Measurements from ENCODE around the gene RYR1. TPM values are rescaled to one million over a fixed set of nuclear protein-coding genes. Genes with fewer than 3 reads are reported as not detected.
"Not testable (repeated sequence)": the region's sequence is repeated elsewhere in the genome, so short reads cannot be mapped to it uniquely, and the experiment has no call there.

Gene RYR1
- total RNA-seq, 1 donor from 2014 or later = 2.4 TPM

DNA sequence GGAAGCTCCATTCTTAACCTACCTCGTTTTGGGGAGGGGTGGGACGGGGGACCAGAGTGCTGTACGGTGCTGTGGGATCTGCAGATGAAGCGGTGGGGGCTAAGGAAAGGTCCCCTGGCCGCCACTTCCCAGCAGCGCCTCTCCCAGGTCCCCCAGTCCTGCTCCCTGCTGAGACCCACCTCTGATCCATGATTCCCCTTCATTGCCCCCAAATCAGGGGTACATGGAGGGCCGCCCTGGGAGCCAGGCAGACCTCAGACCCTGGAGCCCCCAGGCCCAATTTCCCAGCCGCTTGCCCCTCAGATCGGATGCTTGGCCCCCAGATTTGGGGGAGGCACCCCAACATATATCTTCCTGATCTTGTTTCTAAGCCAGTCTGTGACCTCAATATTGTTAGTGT lies 34.4 kb upstream of the RYR1 start:
- intact Hi-C loops (cut with micrococcal nuclease) = no loop called here

DNA sequence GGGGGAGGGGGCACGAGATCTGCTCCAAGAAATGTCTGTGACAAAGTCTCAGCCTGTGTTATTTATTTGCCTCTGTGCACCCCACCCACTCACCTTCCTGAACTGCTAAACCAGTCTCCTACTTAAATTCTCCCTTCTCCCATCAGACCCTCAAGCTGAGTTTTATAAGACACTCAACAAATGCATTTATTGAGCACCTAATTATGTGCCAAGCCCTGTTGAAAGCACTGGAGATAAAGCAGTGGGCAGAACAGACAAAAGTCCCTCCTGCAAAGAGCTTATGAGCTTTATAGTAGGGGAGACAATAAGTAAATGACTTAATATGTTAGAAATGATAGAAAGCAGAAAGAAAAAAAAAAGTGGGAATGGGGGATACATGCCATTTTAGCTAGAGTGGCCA lies 34.0 kb upstream of the RYR1 start:
- intact Hi-C loops (cut with micrococcal nuclease) = no loop called here

DNA sequence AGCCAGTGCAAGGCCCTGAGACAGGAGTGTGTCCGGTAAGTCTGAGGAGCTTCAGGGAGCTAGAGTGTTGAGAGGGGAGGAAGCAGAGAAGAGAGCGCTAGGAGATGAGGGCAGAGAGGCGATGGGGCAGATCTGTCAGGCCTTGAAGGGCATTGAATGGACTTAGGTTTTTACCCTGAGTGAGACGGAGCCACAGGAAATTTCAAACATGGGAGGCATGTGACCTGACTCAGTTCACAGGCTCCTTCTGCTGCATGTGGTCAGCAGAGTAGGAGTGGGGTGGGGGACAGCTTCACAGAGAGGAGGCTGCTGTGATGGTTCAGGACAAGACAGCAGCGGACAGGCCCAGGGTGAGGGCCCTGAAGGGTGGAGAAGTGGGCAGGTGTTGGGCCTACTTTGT lies 33.1 kb upstream of the RYR1 start:
- intact Hi-C loops (cut with micrococcal nuclease) = loop anchor here (5.0 kb wide), 1 partner anchor 452 kb away; no protein-coding TSS in a partner anchor

DNA sequence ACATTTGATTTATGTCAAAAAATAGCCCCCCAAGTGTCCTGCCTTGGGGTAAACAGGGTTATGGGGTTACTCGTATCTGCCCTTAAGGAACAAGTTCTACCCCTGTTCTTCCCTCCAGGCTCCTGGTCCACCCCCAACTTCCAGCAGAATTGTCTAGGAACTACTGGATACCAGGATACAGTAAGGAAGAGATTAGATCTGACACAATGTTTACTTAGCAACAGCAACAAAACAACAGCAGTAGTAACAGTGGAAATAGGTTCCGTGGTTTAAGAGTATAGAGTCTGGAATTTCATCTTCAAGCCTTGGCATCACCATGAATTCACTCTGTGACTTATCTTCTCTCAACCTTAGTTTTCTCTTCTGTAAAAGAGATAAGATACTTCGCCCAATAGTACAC lies 32.3 kb upstream of the RYR1 start:
- intact Hi-C loops (cut with micrococcal nuclease) = loop anchor here (5.0 kb wide), 1 partner anchor 451 kb away; no protein-coding TSS in a partner anchor

DNA sequence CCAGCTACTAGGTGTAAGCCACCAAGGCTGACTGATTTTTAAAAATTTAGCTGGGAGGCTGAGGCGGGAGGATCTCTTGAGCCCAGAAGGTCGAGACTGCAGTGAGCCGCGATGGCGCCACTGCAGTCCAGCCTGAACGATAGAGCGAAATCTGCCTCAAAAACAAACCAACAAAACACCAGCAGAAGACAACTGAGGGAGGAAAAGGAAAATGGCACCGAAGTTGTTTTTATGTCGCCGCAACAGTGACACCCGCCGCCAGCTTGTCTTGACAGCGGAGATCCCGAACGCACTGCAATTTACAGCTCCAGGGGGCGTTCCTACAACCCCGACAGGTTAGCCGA lies 30.9 kb upstream of the RYR1 start:
- intact Hi-C loops (cut with micrococcal nuclease) = loop anchor here (1.0 to 5.0 kb wide), 6 partner anchors 14 to 550 kb away; partner anchors contain the start of genes EIF3K, GGN, NFKBIB and PSMD8

DNA sequence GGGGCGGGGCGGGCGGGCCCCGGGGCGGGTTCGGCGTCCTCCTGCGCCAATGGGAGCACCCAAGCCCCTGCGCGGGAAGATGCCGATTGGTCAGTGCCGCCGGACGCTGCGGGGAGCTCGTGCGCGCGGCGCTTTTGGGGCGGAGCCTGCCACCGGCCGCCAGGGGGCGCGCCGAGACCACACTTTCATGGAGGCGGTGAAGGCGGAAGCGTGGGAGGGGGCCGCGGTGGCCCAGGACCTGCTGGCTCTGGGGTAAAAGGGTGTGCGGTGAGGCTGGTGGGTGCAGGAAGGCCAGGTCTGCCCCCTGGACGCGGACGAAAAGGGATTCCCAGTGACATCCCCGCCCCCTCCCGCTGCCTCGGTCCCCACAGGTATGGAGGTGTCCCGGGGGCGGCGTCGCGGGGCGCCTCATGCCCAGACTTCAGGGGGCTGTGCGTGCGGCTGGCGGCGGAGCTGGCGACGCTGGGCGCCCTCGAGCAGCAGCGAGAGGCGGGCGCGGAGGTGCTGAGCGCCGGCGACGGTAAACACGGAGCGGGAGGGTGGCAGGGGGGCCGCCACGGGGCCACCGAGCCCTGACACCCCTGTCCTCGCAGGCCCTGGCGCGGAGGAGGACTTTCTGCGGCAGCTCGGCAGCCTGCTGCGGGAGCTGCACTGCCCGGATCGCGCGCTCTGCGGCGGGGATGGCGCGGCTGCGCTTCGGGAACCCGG lies 30.4 kb upstream of the RYR1 start, which contains the start of gene FAM98C:
FAM98C (plus strand) TSS at position 127 of the 708 bp plus-strand sequence; CDS start at position 188, 61 bp downstream.
- intact Hi-C loops (cut with micrococcal nuclease) = loop anchor here (1.0 to 5.0 kb wide), 9 partner anchors 14 to 550 kb away; partner anchors contain the start of genes EIF3K, GGN, MRPS12 and NFKBIB

DNA sequence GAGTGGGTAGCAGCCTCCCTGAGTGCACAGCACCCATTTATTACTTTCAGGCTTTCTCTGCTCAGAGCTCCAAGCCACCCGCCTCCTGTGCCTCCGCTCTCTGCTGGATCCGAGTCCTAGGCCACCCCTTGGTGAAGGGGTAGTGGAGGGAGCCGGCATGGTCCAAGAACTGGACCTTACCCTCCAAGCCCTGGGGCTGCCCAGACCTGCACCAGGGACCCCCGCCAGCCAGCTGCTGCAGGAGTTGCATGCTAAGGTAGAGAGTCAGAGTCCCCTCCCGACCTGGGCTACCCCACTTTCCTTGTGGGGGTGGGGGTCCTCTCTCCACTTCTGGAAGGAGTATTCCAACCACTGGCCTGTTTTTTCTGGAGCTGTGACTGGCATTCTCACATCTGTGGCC lies 28.6 kb upstream of the RYR1 start:
- intact Hi-C loops (cut with micrococcal nuclease) = loop anchor here (5.0 kb wide), 1 partner anchor 447 kb away; no protein-coding TSS in a partner anchor

DNA sequence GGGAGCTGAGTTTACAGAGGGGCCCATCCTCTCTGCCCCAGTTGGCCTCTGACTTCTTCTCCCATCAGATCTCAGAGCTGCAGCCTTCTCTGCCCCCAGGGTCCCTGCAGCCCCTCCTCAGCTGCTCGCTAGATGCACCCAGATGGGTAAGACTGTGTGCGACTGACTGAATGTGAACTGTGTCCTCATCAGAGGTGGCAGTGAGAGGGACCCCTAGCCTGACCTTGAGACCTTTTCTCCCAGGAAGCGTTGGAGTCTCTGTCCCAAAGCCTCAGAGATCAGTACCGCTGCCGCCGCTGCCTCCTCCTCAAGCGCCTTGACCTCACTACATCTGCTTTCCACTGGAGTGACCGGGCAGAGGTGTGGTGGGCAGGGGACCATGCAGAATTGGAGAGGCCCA lies 28.2 kb upstream of the RYR1 start:
- intact Hi-C loops (cut with micrococcal nuclease) = no loop called here

DNA sequence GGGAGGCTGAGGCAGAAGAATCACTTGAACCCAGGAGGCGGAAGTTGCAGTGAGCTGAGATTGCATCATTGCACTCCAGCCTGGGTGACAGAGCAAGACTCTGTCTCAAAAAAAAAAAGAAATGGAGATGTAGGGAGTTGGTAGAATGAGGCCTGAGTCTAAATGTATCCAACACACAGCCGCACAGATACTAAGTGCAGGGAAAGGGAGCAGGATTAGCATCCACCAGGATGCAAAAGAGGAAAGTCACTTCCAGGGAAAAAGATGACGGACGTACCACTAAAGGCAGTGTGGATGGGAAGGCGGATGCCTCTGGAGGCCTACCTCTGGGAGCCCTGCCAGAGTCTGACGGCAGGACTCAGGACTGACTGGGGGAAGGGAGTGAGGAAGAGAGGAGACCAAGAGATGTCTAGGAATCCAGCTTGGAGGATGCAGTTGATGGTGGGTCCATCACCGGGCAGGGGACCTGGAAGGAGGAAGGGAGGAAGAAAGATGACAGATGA lies 23.8 kb upstream of the RYR1 start:
- intact Hi-C loops (cut with micrococcal nuclease) = no loop called here

DNA sequence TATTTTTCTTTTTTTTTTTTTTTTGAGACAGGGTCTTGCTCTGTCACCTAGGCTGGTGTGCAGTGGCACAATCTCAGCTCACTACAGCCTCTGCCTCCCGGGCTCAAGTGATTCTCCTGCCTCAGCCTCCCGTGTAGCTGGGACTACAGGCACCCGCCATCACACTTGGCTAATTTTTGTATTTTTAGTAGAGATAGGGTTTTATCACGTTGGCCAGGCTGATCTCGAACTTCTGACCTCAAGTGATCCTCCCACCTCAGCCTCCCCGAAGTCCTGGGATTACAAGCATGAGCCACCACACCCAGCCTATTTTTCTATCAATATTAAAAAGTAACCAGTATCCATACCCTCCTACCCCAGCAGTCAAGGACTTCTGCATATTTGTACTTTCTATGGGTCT lies 23.1 kb upstream of the RYR1 start:
- intact Hi-C loops (cut with micrococcal nuclease) = not testable (repeated sequence)

DNA sequence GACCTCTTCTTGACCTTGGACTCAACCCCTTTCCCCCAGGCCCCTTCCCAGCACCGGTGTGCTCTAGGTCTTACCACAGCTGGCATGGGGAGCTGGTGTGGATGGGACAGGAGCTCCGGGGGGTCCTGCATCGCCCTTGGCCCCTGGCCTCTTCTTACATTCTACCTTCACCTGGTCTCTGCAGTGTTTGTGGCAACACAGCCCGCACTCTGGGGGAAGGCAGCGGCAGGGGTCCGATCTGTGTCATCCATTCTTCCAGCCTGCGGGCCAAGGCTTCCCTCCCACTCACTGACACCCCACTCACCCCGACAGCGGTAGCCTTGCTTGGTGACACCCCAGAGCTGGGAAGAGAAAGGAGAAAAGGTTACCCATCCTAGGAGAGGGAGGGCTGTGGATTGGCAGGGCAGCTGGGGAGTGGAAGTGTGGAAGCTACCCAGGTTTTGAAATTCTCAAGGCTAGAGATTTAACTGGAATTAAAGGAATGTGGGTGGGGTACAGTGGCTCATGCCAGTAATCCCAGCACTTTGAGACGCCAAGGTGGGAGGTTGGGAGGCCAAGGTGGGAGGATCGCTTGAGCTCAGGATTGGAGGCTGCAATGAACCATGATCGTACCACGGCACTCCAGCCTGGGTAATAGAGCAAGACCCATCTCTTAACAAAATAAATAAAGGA lies 22.3 kb upstream of the RYR1 start:
- intact Hi-C loops (cut with micrococcal nuclease) = no loop called here

DNA sequence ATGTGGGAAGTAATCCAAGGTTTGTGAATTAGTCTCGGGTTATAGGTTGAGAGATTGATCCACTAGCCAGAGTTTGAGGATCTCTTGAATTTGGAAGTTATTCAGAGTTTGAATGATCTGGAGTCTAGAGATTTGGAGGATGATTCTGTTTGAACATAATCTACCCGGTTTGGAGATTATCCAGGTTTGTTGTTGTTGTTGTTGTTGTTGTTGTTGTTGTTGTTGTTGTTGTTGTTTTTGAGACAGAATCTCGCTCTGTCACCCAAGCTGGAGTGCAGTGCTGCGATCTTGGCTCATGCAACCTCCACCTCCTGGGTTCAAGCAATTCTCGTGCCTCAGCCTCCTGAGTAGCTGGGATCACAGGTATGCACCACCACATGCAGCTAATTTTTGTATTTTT lies 21.6 kb upstream of the RYR1 start:
- intact Hi-C loops (cut with micrococcal nuclease) = not testable (repeated sequence)

DNA sequence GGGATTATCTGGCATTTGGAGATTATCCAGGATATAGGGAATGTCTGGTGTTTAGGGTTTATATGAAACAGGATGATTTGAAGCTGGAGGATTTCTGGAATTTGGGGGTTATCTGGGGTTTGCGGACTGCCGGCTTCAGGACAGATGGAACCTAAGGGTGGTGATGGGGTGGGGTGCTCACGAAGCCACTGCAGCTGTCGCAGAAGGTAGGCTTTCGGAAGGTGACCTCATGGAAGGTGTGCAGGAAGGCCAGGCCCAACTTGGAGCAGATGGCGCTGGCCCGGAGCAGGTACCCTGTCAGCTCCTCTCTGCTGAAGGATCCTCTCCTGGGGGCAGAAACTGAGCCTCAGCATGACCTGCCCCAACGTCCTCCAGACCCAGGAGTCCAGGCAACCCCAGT lies 21.0 kb upstream of the RYR1 start:
- intact Hi-C loops (cut with micrococcal nuclease) = no loop called here

DNA sequence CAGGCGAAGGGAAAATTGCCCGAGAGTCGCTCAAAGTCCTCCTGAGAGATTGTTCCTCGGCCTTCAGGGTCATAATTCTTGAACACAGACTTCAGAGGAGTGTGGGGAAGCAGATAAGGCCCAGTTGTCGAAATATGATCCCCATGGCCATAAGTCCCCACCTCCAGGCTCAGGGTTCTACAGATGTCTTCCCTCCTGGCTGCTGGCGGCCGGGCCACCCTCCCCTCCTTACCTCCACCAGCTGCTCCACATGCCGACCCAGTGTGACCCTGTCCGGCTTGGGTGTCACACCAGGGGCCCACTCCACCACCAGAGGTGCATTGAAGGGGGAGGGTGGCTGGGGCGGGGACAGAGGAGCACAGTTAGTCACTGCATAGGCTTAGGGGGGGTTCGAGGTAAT lies 20.5 kb upstream of the RYR1 start:
- intact Hi-C loops (cut with micrococcal nuclease) = no loop called here

DNA sequence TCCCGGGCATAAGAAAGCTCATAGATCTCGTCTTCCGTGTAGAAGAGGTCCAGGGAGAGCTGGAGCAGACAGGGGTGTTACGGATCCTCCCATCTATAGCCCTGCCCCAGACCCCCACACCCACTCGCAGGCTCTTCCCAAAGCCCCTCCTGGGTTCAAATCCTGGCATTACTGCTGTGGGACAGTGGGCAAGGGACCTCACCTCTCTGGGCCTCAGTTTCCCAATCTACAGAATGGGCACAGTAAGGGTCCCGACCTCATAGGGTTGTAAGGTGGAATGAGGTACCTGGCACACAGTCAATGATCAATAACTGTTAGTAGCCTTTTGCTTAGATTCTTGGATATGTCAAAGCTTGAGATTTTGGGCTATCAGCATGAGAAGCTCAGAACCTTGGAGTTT lies 20.1 kb upstream of the RYR1 start:
- intact Hi-C loops (cut with micrococcal nuclease) = no loop called here

DNA sequence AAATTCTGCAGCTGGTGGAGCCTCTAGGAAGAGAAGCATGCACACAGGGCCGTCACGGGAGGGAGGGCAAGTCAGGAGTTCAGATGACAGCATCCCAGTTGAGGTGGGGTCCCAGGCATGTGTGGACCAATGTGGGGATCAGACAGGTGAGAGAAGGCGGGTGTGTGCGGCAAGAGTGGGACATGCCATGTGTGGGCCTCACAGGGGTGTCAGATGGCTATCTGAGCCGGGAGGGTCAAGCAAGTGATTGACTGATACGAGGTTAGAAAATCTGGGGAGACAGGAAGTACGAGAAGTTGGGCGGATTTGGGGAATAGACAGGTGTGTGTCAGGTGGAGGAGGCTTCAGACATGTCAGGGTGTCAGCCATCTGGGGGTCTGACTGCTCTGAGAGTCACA lies 16.3 kb upstream of the RYR1 start:
- intact Hi-C loops (cut with micrococcal nuclease) = no loop called here

DNA sequence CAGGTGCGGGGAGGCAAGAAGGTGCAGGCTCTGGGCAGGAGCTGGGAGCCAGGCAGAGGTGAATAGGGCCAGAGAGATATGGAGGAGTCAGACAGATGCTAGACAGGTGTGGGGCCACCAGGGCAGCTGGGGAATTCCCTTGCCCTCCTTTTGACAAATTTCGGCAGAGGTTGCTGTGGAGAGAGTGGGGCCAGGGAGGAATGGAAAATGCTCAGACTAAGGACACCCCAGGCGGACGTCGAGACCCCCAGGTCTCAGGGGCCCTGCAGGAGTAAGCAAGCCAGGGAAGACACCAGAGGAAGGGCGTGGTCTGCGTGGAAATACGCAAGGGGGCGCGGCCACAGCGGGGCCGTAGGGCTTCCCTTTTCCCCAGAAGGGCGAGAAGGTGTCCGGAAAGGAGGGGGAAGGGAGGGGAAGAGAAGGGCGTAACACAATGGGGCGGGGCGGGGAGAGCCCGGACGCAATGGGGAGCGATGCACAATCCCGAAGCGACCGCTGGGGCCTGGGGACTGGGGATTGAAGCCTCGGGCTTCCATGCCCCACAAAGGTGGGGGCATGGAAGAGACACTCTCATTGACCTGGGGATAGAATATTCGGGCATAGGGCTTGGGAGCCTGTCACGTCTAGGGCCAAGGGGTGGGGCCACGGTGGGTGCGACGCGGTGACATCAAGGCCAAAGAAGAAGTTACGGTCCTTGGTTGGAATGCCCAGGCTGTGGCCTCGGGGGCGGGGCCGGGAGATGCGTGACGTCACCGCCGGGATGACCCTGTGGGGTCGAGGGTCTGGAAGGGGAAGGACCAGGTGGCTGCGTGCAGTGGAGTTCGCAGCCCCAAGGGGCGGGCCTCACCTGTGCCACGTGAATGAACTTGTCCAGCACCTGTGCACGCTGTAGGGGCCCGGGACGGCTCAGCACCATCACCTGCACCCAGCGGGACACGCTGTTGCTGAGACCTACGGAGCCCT lies 15.7 kb upstream of the RYR1 start:
- intact Hi-C loops (cut with micrococcal nuclease) = no loop called here

DNA sequence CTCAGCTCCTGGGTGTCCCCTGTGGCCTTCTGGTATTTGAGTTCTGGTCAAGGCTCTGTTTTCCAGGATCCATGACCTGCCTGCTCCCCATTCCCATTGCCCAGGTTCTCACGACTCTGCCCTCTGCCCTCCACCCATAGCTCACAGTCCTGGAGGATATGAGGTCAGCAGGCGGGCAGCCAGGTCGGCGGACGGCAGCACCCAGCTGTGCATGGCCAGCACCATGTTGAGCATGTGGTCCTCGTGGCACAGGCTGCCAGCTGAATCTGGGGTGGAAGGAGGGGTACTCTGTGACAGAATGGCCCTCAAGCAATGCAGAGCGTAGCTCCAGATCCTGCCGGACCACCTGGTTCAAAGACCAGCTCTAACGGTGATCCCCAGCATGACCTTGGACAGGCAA lies 12.6 kb upstream of the RYR1 start:
- intact Hi-C loops (cut with micrococcal nuclease) = no loop called here

DNA sequence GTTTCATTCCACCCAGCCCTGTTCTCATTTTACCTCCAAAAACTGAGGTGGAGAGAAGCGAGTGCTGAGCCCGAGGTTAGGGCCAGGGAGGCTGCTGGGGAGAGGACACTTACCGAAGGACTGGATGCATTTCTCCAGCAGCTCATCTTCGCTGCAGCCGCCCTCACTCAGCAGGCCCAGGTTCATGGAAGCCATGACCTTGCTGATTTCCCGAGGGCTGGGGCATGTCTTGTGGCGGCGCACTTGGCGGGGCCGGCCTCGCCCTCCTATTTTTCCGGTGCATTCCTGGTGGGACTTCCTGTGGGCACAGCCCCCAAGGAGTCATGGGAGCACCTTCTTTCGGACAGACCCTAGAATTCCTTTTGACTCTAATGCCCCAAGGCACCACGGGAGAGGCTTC lies 11.6 kb upstream of the RYR1 start:
- intact Hi-C loops (cut with micrococcal nuclease) = no loop called here

DNA sequence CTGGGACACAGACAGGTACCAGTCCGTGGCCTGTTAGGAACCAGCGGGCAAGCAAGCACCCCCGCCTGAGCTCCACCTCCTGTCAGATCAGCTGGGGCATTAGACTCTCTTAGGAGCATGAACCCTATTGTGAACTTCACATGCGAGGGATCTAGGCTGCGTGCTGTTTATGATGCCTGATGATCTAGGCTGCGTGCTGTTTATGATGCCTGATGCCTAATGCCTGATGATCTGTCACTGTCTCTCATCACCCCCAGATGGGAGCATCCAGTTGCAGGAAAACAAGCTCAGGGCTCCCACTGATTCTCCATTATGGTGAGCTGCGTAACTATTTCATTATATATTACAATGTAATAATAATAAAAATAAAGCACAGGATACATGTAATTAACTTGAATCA lies 11.1 kb upstream of the RYR1 start:
- intact Hi-C loops (cut with micrococcal nuclease) = no loop called here

DNA sequence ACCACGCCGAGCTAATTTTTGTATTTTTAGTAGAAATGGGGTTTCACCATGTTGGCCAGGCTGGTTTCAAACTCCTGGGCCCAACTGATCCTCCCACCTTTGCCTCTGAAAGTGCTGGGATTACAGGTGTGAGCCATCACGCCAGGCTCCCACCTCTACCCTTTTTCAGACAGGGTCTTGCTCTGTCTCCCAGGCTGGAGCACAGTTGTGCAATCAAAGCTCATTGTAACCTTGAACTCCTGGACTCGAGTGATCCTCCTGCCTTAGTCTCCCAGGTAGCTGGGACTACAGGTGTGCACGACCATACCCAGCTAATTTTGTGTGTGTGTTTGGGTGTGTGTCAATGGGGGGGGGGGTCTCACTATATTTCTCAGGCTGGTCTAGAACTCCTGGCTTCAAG lies 9.2 kb upstream of the RYR1 start:
- intact Hi-C loops (cut with micrococcal nuclease) = no loop called here
